ENCODE measurements around the gene RPS24. TPM values are rescaled to one million over a fixed set of nuclear protein-coding genes. Genes with fewer than 3 reads are reported as not detected.

Gene RPS24
- total and polyA plus RNA-seq, 2 of the 13 experiments (the other 11 are each of a cell fraction or from before 2014, with no cell fraction given): 2,690 to 3,319 TPM

DNA sequence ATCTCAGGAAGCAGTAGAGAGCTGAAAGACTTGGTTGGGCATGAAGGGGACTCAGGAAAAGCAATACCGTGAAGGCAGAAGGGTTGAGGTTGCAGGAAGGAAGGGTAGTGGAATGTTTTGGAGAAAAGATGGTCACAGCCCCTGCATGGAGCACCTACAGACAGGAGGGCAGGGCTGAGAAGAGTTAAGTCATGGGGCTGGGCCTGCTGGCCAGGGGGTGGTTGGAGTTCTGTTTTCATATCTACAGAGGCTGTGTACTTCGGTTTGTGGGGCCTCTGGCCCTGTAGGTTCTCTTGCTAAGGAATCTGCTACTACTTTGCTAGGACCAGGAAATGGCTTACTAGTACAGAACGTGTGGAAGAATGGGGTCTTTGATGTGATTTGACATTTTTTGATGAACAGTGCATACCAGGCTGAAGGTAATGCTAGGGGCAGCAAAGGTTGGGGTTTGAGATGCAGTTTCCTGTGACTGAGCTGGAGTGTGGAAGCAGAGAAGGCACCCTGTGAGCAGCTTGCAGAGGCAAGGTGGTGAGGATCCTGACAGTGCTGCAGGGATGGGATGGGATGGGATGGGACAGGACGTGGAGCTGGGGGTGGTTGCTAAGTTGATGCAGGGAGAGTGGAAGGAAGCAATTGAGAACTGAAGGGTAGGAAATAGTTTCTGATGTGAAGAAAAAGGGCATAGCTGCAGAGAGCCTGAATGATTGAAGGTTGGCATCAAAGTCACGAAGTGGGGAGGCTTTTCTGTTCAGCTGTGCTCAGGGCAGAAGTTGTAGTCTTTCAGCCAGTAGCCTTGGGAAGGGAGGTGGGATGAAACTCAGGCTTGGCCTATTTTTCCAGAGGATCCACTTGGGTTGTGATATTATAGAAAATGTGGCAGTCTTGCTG is 7.8 kb downstream of the RPS24 start (continued):
- no peak for TF ChIP-seq FOXC1 (CRISPR knock-in tag; IDR thresholded peaks at IDR 0.05; ENCODE audit: borderline replicate concordance)
- no peak for TF ChIP-seq SP2 (CRISPR knock-in tag; IDR thresholded peaks at IDR 0.05)
- no peak for TF ChIP-seq SALL1 (CRISPR knock-in tag; IDR thresholded peaks at IDR 0.05)

DNA sequence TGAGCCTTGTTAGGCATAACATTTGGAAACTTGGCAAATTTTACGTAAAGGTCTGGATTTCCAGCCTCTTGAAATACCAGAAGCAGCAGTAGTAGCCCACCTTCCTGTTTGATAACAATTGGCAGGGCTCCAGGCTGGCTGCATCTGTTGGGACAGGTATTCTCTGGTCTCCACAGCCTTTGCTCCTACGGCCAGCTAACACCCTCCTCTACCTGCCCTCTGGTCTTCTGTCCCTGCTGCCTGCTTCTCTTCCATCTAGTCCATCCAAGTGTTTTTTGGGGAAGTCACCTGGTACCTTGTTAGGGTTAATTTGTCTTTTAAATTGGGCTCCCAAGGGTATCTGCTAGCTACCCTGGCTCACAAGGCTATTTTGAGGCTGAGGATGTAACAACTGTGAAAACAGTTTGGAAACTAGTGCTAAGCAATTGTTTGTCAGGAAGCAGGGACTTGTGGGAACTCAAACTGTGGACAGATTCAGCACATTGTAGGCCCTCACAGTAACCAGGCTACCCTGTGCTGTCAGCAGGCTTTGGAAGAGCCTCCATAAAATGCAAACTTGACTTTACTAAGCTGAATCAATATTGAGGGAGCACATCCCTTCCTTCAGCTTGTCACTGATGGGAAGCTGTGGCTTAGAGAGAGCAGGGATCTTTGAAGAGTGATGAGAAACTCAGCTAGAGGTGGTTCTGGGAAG is 8.5 kb downstream of the RPS24 start:
- peak; percentile 3; the same call in 1 of the 3 replicates for ATAC-seq
- no peak overlapping the region for H3K4me2 ChIP-seq (ENCODE audit: low read depth, low read length)
- no peak overlapping the region for H3K4me3 ChIP-seq (replicated peaks in 1 of 3; ENCODE audit: insufficient read depth in 1 of 3, low read depth in 2 of 3, low read length in 3 of 3)
- in situ Hi-C loops (cut with HindIII; ENCODE audit: extremely low pct_ligation_motif_present, low pct_unique_long_range_greater_than_20kb) (no loop called here), intact Hi-C loops (cut with micrococcal nuclease; ENCODE audit: unreplicated experiment) (loop anchor here (10.0 kb wide), 2 partner anchors 263 to 383 kb away; no protein-coding TSS in a partner anchor)
- H3K79me2 ChIP-seq (ENCODE audit: insufficient read depth, low read length): peaks cover 20% of the 10 kb centered on the region
- FAIRE-seq: no peak
- no peaks in the 10 kb centered on the region for H3K27me3 ChIP-seq (ENCODE audit: control insufficient read depth in 1 of 2, insufficient read depth in 2 of 2, low read length in 2 of 2)
- H3K36me3 ChIP-seq (replicated peaks in 1 of 2; ENCODE audit: control insufficient read depth in 1 of 2, insufficient read depth in 2 of 2, low read length in 2 of 2): peaks cover 19 to 49% of the 10 kb centered on the region in 2 experiments
- ChIA-PET POLR2A (interaction anchor here (0.7 to 1.4 kb wide), 3 partner anchors 8 to 396 kb away, joined by 3 to 5 read pairs (median 3); partner anchors contain the start of gene RPS24), CTCF (ENCODE audit: low intra/inter-chr PET ratio, low total read pairs) (no interaction called here)
- peaks cover 56% of the 10 kb centered on the region for H4K20me1 ChIP-seq (ENCODE audit: insufficient read depth, low read length)
- no peak overlapping the region for H3K9ac ChIP-seq (ENCODE audit: insufficient read depth, low read depth, low read length)
- peaks cover 27% of the 10 kb centered on the region for H3K4me1 ChIP-seq (ENCODE audit: insufficient read depth, low read length)
- H3K9me3 ChIP-seq (ENCODE audit: low read length): no peaks in the 10 kb centered on the region
- H2AFZ ChIP-seq (ENCODE audit: low read length): no peak overlapping the region
- no peak overlapping the region for H3K27ac ChIP-seq (ENCODE audit: extremely low read length, insufficient read depth, low read length)
- no TSS peak for BruUV-seq (replicated peaks)
- DNase-seq (ENCODE audit: low spot score): no peak
- 88% methylated on average over 2 of the region's 2 CpGs for WGBS (ENCODE audit: low lambda C conversion rate)
- peak; percentile 54 for TF ChIP-seq RBFOX2 (IDR thresholded peaks at IDR 0.05; ENCODE audit: low read depth, low read length)
- no peak for TF ChIP-seq ZC3H4 (CRISPR knock-in tag; IDR thresholded peaks at IDR 0.05; ENCODE audit: borderline replicate concordance)
- TF ChIP-seq, protein P1, sequence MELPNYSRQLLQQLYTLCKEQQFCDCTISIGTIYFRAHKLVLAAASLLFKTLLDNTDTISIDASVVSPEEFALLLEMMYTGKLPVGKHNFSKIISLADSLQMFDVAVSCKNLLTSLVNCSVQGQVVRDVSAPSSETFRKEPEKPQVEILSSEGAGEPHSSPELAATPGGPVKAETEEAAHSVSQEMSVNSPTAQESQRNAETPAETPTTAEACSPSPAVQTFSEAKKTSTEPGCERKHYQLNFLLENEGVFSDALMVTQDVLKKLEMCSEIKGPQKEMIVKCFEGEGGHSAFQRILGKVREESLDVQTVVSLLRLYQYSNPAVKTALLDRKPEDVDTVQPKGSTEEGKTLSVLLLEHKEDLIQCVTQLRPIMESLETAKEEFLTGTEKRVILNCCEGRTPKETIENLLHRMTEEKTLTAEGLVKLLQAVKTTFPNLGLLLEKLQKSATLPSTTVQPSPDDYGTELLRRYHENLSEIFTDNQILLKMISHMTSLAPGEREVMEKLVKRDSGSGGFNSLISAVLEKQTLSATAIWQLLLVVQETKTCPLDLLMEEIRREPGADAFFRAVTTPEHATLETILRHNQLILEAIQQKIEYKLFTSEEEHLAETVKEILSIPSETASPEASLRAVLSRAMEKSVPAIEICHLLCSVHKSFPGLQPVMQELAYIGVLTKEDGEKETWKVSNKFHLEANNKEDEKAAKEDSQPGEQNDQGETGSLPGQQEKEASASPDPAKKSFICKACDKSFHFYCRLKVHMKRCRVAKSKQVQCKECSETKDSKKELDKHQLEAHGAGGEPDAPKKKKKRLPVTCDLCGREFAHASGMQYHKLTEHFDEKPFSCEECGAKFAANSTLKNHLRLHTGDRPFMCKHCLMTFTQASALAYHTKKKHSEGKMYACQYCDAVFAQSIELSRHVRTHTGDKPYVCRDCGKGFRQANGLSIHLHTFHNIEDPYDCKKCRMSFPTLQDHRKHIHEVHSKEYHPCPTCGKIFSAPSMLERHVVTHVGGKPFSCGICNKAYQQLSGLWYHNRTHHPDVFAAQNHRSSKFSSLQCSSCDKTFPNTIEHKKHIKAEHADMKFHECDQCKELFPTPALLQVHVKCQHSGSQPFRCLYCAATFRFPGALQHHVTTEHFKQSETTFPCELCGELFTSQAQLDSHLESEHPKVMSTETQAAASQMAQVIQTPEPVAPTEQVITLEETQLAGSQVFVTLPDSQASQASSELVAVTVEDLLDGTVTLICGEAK (IDR thresholded peaks at IDR 0.05): no peak
- TF ChIP-seq, protein P1 (CRISPR knock-in tag; IDR thresholded peaks at IDR 0.05): no peak
- TF ChIP-seq ZFP36L2 (CRISPR knock-in tag; IDR thresholded peaks at IDR 0.05): no peak
- TF ChIP-seq POLR2G (IDR thresholded peaks at IDR 0.05; ENCODE audit: low read depth, low read length): 0 out of 2 replicates have a peak, but pooled peaks have one; percentile 27
- TF ChIP-seq POLR2AphosphoS5 (IDR thresholded peaks at IDR 0.05; ENCODE audit: low read depth, low read length): peak; percentile 39; the same call in 1 of the 2 replicates
- no peak for TF ChIP-seq TAF1 (CRISPR knock-in tag; IDR thresholded peaks at IDR 0.05)
- no peak for TF ChIP-seq ZNF224 (CRISPR knock-in tag; IDR thresholded peaks at IDR 0.05)

Data from HepG2 (cell line).